Mesothelial cell of epicardium (in vitro differentiated cells): Measurements from ENCODE around the gene HMGN4. TPM values are rescaled to one million over a fixed set of nuclear protein-coding genes. Genes with fewer than 3 reads are reported as not detected.

Source experiments
- DNase-seq, 2 experiments: peaks; one replicate each; pipeline ENCODE4 v3.0.0; 2021; ENCODE audit warnings: low spot score in 2 of 2; ENCODE audit not compliant: unreplicated experiment in 2 of 2
- H3K27ac Mint-ChIP-seq: 2 replicates; pipeline ENCODE4 v1.8.0; 2021; ENCODE audit warnings: mixed read lengths
- H3K27me3 Mint-ChIP-seq: 2 replicates; pipeline ENCODE4 v1.8.0; 2021; ENCODE audit warnings: low read depth, mixed read lengths
- H3K36me3 Mint-ChIP-seq: 2 replicates; pipeline ENCODE4 v1.8.0; 2021; ENCODE audit warnings: mixed read lengths
- H3K4me1 Mint-ChIP-seq: 2 replicates; pipeline ENCODE4 v1.8.0; 2021; ENCODE audit warnings: mixed read lengths
- H3K4me3 Mint-ChIP-seq: 2 replicates; pipeline ENCODE4 v1.8.0; 2021; ENCODE audit warnings: mild to moderate bottlenecking, moderate library complexity, mixed read lengths
- H3K9me3 Mint-ChIP-seq: 2 replicates; pipeline ENCODE4 v1.8.0; 2021; ENCODE audit warnings: mixed read lengths
- total RNA-seq: library from RNA; stranded (reverse); gene quantifications from 3 replicates; pipeline ENCODE4 v1.2.1, GENCODE V29; 2021
- TF ChIP-seq, protein P1 (sequence below): fragments of 200-600 bp; sonication (generic); IDR thresholded peaks from one replicate; pipeline ENCODE4 v1.5.0; 2021; ENCODE audit warnings: antibody characterized with exemption; ENCODE audit not compliant: unreplicated experiment

Gene HMGN4
- total RNA-seq, 1 donor from 2014 or later = 49.4 TPM

DNA sequence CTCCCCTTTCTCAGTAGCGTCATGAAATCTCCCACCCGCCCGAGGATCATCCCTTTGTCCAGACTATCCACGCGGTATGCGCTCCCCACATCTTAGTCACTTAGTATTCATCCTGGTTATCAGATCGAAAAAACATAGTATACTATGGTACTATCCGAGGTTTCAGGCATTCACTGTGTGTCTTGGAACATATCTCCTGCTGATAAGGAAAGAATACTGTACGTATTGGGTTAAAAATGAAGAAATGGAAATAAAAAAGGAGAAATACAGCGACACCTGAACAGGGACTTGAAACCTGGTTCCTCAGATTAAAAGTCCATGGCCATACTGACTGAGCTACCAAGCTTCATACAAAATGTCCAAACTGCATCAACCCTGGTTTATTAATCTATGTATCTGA lies 14.0 kb downstream of the HMGN4 start:
- no peak overlapping the region for H3K27ac Mint-ChIP-seq
- H3K9me3 Mint-ChIP-seq = no peaks in the 10 kb centered on the region
- peaks cover 20% of the 10 kb centered on the region for H3K4me1 Mint-ChIP-seq
- no peaks in the 10 kb centered on the region for H3K36me3 Mint-ChIP-seq
- TF ChIP-seq, protein P1, sequence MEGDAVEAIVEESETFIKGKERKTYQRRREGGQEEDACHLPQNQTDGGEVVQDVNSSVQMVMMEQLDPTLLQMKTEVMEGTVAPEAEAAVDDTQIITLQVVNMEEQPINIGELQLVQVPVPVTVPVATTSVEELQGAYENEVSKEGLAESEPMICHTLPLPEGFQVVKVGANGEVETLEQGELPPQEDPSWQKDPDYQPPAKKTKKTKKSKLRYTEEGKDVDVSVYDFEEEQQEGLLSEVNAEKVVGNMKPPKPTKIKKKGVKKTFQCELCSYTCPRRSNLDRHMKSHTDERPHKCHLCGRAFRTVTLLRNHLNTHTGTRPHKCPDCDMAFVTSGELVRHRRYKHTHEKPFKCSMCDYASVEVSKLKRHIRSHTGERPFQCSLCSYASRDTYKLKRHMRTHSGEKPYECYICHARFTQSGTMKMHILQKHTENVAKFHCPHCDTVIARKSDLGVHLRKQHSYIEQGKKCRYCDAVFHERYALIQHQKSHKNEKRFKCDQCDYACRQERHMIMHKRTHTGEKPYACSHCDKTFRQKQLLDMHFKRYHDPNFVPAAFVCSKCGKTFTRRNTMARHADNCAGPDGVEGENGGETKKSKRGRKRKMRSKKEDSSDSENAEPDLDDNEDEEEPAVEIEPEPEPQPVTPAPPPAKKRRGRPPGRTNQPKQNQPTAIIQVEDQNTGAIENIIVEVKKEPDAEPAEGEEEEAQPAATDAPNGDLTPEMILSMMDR = no peak
- H3K27me3 Mint-ChIP-seq = no peaks in the 10 kb centered on the region
- H3K4me3 Mint-ChIP-seq = no peak overlapping the region
- no peak for DNase-seq

DNA sequence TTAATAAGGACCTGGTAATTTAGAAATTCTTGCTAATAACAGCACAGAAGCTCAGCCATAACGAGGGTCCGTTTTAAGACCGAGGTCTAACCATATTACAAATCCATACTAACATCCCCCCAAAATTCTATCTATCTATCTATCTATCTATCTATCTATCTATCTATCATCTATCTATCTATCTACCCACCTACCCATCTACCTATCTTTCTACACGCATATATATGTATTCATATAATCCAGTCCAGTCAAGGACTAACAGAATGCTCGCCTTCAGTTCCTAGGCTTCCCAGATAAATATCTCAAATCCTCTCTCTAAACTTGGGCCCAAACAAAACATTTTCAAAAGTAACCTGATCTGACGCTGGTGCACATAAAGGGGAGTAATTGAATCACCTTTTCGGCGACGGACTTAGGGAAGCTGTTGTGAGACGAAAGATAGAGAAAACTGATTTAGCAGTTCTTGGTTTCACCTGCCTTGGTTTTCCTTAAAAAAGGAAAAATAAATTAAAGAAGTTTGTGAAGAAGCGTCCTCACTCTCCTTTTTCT lies 14.5 kb downstream of the HMGN4 start:
- no peak overlapping the region for H3K4me3 Mint-ChIP-seq
- no peaks in the 10 kb centered on the region for H3K9me3 Mint-ChIP-seq
- H3K27me3 Mint-ChIP-seq = no peaks in the 10 kb centered on the region
- TF ChIP-seq, protein P1 = no peak
- DNase-seq = no peak
- no peak overlapping the region for H3K27ac Mint-ChIP-seq
- no peaks in the 10 kb centered on the region for H3K36me3 Mint-ChIP-seq
- peaks cover 20% of the 10 kb centered on the region for H3K4me1 Mint-ChIP-seq

GRCh38 chr6:26553264-26553634 lies 15.1 kb downstream of the HMGN4 start:
- Mint-ChIP-seq H3K4me1 (peaks cover 20% of the 10 kb centered on the region), H3K4me3 (no peak overlapping the region), H3K9me3 (no peaks in the 10 kb centered on the region), H3K27me3 (no peaks in the 10 kb centered on the region), H3K27ac (no peak overlapping the region), H3K36me3 (no peaks in the 10 kb centered on the region)
- DNase-seq = peak; percentile 59 to 83
- TF ChIP-seq, protein P1 = no peak

DNA sequence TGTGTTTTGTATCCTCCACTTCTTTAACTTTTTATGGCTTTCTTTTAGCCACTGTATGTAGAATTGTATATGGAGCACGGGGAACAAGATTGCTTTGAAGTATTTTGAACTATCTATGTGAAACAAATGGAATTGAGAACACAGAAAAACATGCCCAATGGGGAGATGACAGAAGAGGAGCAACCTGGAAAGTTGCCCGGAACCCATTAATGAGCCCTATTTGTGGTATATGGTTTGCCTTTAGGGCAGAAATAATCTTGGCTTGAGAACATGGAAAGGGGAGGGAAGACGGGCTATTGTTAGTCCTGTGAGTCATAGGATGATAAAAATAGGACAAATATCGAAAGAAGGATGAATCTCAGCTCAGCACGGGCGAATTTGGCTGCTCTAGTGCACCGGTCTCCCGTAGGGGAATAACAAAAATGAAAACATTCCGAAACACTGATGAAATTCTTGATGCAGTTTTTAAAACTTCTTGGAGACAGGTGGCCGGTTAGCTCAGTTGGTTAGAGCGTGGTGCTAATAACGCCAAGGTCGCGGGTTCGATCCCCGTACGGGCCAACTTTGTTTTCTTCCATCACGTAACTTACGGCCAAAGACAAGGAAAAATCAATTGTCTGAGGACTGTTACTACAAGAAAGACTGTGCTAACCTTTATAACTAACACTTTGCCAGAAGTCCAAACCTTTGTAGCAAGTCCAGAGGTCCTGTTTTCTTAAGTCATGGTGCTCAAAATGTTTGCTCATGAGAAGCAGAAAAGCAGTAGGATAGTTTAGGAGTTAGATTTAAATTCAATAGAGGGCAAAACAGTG lies 15.7 kb downstream of the HMGN4 start:
- H3K4me1 Mint-ChIP-seq = peaks cover 20% of the 10 kb centered on the region
- DNase-seq = peak; percentile 50 to 80
- no peaks in the 10 kb centered on the region for H3K36me3 Mint-ChIP-seq
- TF ChIP-seq, protein P1 = no peak
- no peaks in the 10 kb centered on the region for H3K27me3 Mint-ChIP-seq
- no peak overlapping the region for H3K27ac Mint-ChIP-seq
- no peaks in the 10 kb centered on the region for H3K9me3 Mint-ChIP-seq
- no peak overlapping the region for H3K4me3 Mint-ChIP-seq

DNA sequence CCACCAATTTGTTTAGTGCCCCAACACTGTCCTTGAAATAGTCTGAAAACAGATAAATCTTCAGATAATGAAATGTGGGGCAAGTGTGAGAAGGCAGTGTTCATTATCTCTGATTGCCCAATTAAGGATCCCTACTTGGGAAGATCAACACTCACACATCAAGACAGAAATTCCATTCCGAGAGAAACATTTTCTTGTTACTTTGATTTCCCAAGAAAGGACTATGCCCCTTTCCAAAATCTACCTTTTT lies 16.2 kb downstream of the HMGN4 start:
- TF ChIP-seq, protein P1 = no peak
- H3K27me3 Mint-ChIP-seq = no peaks in the 10 kb centered on the region
- peaks cover 20% of the 10 kb centered on the region for H3K4me1 Mint-ChIP-seq
- H3K36me3 Mint-ChIP-seq = no peaks in the 10 kb centered on the region
- DNase-seq = no peak
- no peak overlapping the region for H3K4me3 Mint-ChIP-seq
- H3K27ac Mint-ChIP-seq = no peak overlapping the region
- H3K9me3 Mint-ChIP-seq = no peaks in the 10 kb centered on the region
